OCI-LY7 (cell line): ENCODE data around the gene ALPG. TPM values are rescaled to one million over a fixed set of nuclear protein-coding genes. Genes with fewer than 3 reads are reported as not detected.
"Not testable (repeated sequence)": the region's sequence is repeated elsewhere in the genome, so short reads cannot be mapped to it uniquely, and the experiment has no call there.

Experiments
- BruUV-seq: library from RNA; stranded (reverse); fragments of 400-500 nt; replicated peaks from 2 replicates; lab custom pipeline; 2021; lab: Mats Ljungman, UMichigan
- CTCF ChIA-PET: fragments of 300-600 bp; sonication (Branson Sonifier 250); formaldehyde crosslinking; loops from one replicate; lab custom pipeline; 2022; ENCODE audit warnings: antibody characterized with exemption; ENCODE audit not compliant: unreplicated experiment; lab: Charles Lee
- POLR2A ChIA-PET: fragments of 300-600 bp; sonication (Branson Sonifier 250); formaldehyde crosslinking; loops from one replicate; lab custom pipeline; 2022; ENCODE audit warnings: antibody characterized with exemption; lab: Charles Lee
- DNase-seq: peaks from one replicate; pipeline ENCODE4 v3.0.0-alpha.2; 2015; ENCODE audit warnings: low spot score
- H2AFZ ChIP-seq: fragments of 200-600 bp; sonication (generic), shearing (Covaris generic); 2 replicates; pipeline ENCODE4 v1.6.1; 2014; ENCODE audit warnings: mild to moderate bottlenecking, antibody characterized with exemption, low read length, moderate library complexity
- H3K27ac ChIP-seq: fragments of 200-600 bp; sonication (generic); 2 replicates; pipeline ENCODE4 v1.5.1; 2014; ENCODE audit warnings: mixed run types, low read depth, mild to moderate bottlenecking, moderate library complexity, low read length, inconsistent platforms; ENCODE audit not compliant: poor library complexity, severe bottlenecking
- H3K36me3 ChIP-seq: fragments of 200-600 bp; sonication (generic); 2 replicates; pipeline ENCODE4 v1.6.1; 2014; ENCODE audit warnings: mild to moderate bottlenecking, antibody characterized with exemption, low read length, moderate library complexity, mixed read lengths; ENCODE audit not compliant: insufficient read depth
- H3K4me1 ChIP-seq: fragments of 200-600 bp; sonication (generic); 2 replicates; pipeline ENCODE4 v1.5.1; 2014; ENCODE audit warnings: mild to moderate bottlenecking, low read length; ENCODE audit not compliant: insufficient read depth, poor library complexity, severe bottlenecking
- H3K4me2 ChIP-seq: fragments of 200-600 bp; sonication (generic); 2 replicates; pipeline ENCODE4 v1.6.1; 2014; ENCODE audit warnings: mild to moderate bottlenecking, low read length
- H3K4me3 ChIP-seq: fragments of 200-600 bp; sonication (generic); 2 replicates; pipeline ENCODE4 v1.5.1; 2014; ENCODE audit warnings: mild to moderate bottlenecking, low read depth, low read length; ENCODE audit not compliant: poor library complexity, severe bottlenecking
- H3K79me2 ChIP-seq: fragments of 200-600 bp; sonication (generic); 2 replicates; pipeline ENCODE4 v1.6.1; 2016; ENCODE audit warnings: low read depth, mild to moderate bottlenecking, low read length, moderate library complexity, mixed read lengths; ENCODE audit not compliant: insufficient read depth
- H3K9me2 ChIP-seq: fragments of 200-600 bp; sonication (generic); 2 replicates; pipeline ENCODE4 v1.6.1; 2016; ENCODE audit warnings: mild to moderate bottlenecking, low read length, mixed read lengths; ENCODE audit not compliant: insufficient read depth
- H3K9me3 ChIP-seq: fragments of 200-600 bp; sonication (generic); 2 replicates; pipeline ENCODE4 v1.6.1; 2014; ENCODE audit warnings: mild to moderate bottlenecking, mixed run types, low read length, mixed read lengths
- H4K20me1 ChIP-seq: fragments of 200-600 bp; sonication (generic); 2 replicates; pipeline ENCODE4 v1.6.1; 2014; ENCODE audit warnings: mild to moderate bottlenecking, antibody characterized with exemption, low read length, moderate library complexity, mixed read lengths; ENCODE audit not compliant: insufficient read depth
- EZH2phosphoT487 ChIP-seq: fragments of 200-600 bp; sonication (generic); IDR thresholded peaks from 2 replicates; pipeline ENCODE4 v1.6.1; 2018; ENCODE audit warnings: low read depth, borderline replicate concordance, mild to moderate bottlenecking, mixed run types, antibody characterized with exemption, low read length, moderate library complexity, mixed read lengths
- intact Hi-C: fragments of 100-400 bp; cut with micrococcal nuclease; formaldehyde crosslinking; loops from one replicate; pipeline ENCODE4 v1.10.0; 2022; ENCODE audit not compliant: unreplicated experiment
- total RNA-seq, 2 experiments: library from RNA; depleted of rRNA in 1 of 2; stranded (reverse); fragments of >200 nt in 1 of 2; shearing (Covaris generic) in 1 of 2; gene quantifications; 2 replicates each; pipeline ENCODE4 v1.2.3, GENCODE V29; 2014 to 2022
- TF ChIP-seq, protein P1 (sequence below): fragments of 200-600 bp; sonication (generic); conservative IDR thresholded peaks from 2 replicates; pipeline ENCODE4 v1.5.1; 2014; ENCODE audit warnings: mild to moderate bottlenecking, antibody characterized with exemption, low read length, moderate library complexity, mixed read lengths

Gene ALPG
- total RNA-seq, 2 experiments from 2014 or later: not detected

DNA sequence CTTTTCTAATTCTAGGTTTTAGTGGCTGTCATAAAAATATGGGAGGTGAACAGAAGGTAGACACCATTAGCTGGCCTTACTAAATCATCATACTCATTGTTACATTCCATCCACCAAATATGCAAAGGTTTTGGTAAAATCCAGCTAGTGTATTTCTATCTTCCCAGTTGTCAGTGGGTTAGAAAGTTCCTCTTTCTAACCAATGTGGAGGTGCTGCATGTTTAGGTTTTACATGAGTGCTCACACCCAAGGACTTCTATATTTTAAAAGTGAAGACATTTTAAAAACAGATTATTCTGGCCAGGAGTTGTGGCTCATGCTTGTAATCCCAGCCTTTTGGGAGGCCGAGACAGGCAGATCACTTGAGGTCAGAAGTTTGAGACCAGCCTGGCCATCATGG is 22.2 kb upstream of the ALPG start:
- BruUV-seq: no TSS peak
- Histone ChIP-seq H3K9me2 (no peaks in the 10 kb centered on the region), H3K27ac (no peak overlapping the region), H4K20me1 (no peaks in the 10 kb centered on the region), H3K9me3 (no peaks in the 10 kb centered on the region), H3K36me3 (no peaks in the 10 kb centered on the region), H3K4me2 (no peak overlapping the region), H3K4me1 (no peaks in the 10 kb centered on the region), H3K79me2 (no peaks in the 10 kb centered on the region), H3K4me3 (no peak overlapping the region), H2AFZ (no peak overlapping the region)
- TF ChIP-seq EZH2phosphoT487: no peak
- TF ChIP-seq, protein P1, sequence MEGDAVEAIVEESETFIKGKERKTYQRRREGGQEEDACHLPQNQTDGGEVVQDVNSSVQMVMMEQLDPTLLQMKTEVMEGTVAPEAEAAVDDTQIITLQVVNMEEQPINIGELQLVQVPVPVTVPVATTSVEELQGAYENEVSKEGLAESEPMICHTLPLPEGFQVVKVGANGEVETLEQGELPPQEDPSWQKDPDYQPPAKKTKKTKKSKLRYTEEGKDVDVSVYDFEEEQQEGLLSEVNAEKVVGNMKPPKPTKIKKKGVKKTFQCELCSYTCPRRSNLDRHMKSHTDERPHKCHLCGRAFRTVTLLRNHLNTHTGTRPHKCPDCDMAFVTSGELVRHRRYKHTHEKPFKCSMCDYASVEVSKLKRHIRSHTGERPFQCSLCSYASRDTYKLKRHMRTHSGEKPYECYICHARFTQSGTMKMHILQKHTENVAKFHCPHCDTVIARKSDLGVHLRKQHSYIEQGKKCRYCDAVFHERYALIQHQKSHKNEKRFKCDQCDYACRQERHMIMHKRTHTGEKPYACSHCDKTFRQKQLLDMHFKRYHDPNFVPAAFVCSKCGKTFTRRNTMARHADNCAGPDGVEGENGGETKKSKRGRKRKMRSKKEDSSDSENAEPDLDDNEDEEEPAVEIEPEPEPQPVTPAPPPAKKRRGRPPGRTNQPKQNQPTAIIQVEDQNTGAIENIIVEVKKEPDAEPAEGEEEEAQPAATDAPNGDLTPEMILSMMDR: no peak
- intact Hi-C loops: no loop called here
- DNase-seq: no peak
- ChIA-PET CTCF (no interaction called here), POLR2A (no interaction called here)

- H3K79me2 ChIP-seq, DNase-seq, H3K4me1 ChIP-seq, H3K4me3 ChIP-seq, H4K20me1 ChIP-seq, H3K4me2 ChIP-seq, H3K9me2 ChIP-seq, H3K9me3 ChIP-seq, intact Hi-C loops, H3K27ac ChIP-seq, CTCF ChIA-PET, POLR2A ChIA-PET, H3K36me3 ChIP-seq, BruUV-seq, H2AFZ ChIP-seq: not testable (repeated sequence)
Measured at GRCh38 chr2:232385058-232385457, 21.6 kb upstream of the ALPG start.

GRCh38 chr2:232385660-232386489 is 20.8 kb upstream of the ALPG start:
- no peaks in the 10 kb centered on the region for H4K20me1 ChIP-seq
- no peak overlapping the region for H3K27ac ChIP-seq
- H3K4me2 ChIP-seq: no peak overlapping the region
- H3K4me1 ChIP-seq: no peaks in the 10 kb centered on the region
- no peak overlapping the region for H2AFZ ChIP-seq
- DNase-seq: no peak
- CTCF ChIA-PET: interaction anchor here (0.6 kb wide), 2 partner anchors 8 to 469 kb away, joined by 7 to 21 read pairs; no protein-coding TSS in a partner anchor
- no peaks in the 10 kb centered on the region for H3K79me2 ChIP-seq
- BruUV-seq: no TSS peak
- H3K9me3 ChIP-seq: no peaks in the 10 kb centered on the region
- intact Hi-C loops: no loop called here
- H3K36me3 ChIP-seq: no peaks in the 10 kb centered on the region
- POLR2A ChIA-PET: interaction anchor here (0.6 to 1.0 kb wide), 2 partner anchors 51 to 776 kb away, joined by 3 to 6 read pairs; no protein-coding TSS in a partner anchor
- TF ChIP-seq, protein P1: no peak
- no peak for TF ChIP-seq EZH2phosphoT487
- H3K4me3 ChIP-seq: no peak overlapping the region
- H3K9me2 ChIP-seq: no peaks in the 10 kb centered on the region
